Measurements from ENCODE around the gene C12orf76. TPM values are rescaled to one million over a fixed set of nuclear protein-coding genes. Genes with fewer than 3 reads are reported as not detected.
"Not testable (repeated sequence)": the region's sequence is repeated elsewhere in the genome, so short reads cannot be mapped to it uniquely, and the experiment has no call there.

The C12orf76 gene
- polyA plus RNA-seq, 1 experiment = 10.0 TPM

DNA sequence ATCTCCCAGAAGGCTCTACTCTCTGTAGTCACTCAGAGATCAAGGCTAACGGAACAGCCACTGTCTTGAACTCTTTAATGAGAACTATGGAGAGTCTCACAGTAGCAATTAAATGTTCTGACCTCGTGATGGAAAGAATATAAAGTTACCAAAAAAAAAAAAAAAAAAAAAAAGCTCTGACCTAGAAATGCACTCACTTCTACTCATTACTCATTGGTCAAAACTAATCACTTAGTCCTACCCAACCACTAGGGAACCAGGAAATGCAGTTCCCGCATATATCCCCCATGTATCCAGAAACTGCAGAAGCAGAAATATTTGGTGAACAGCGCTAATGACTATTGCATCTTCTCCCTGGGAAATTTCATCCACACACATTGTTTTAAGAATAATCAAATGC, 29.5 kb upstream of the C12orf76 start:
- Histone ChIP-seq H3K27me3 (ENCODE audit: control insufficient read depth, insufficient read depth, low read length) (no peaks in the 10 kb centered on the region; the same call in 1 of the 2 replicates), H3K4me3 (ENCODE audit: low read depth, low read length) (no peak overlapping the region), H3K36me3 (ENCODE audit: control insufficient read depth, insufficient read depth, low read length) (no peaks in the 10 kb centered on the region)
- POLR2A ChIA-PET = no interaction called here
- DNase-seq (ENCODE audit: low read depth) = no peak
- CTCF ChIA-PET = no interaction called here
- TF ChIP-seq, protein P1, sequence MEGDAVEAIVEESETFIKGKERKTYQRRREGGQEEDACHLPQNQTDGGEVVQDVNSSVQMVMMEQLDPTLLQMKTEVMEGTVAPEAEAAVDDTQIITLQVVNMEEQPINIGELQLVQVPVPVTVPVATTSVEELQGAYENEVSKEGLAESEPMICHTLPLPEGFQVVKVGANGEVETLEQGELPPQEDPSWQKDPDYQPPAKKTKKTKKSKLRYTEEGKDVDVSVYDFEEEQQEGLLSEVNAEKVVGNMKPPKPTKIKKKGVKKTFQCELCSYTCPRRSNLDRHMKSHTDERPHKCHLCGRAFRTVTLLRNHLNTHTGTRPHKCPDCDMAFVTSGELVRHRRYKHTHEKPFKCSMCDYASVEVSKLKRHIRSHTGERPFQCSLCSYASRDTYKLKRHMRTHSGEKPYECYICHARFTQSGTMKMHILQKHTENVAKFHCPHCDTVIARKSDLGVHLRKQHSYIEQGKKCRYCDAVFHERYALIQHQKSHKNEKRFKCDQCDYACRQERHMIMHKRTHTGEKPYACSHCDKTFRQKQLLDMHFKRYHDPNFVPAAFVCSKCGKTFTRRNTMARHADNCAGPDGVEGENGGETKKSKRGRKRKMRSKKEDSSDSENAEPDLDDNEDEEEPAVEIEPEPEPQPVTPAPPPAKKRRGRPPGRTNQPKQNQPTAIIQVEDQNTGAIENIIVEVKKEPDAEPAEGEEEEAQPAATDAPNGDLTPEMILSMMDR (IDR thresholded peaks at IDR 0.05; ENCODE audit: insufficient read depth, low read depth, low read length) = no peak

DNA sequence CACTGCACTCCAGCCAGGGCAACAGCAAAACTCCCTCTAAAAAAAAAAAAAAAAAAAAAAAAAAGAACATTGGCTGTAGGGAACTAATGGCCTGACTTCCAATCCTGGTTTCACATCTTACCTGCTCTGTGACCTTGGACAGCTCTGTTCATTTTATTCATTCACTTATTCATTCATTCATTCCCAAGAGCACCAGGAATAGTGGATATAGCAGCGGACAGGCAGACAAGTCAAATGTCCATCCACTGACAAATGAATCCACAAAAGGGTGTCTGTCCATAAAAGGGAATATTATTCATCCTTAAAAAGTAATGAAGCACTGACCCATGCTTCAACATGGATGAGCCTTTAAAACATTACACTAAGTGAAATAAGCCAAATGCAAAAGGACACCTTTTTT, 27.6 kb upstream of the C12orf76 start:
- ChIA-PET POLR2A (no interaction called here), CTCF (no interaction called here)
- TF ChIP-seq, protein P1 (IDR thresholded peaks at IDR 0.05; ENCODE audit: insufficient read depth, low read depth, low read length) = no peak
- DNase-seq (ENCODE audit: low read depth) = no peak
- H3K4me3 ChIP-seq (ENCODE audit: low read depth, low read length) = no peak overlapping the region
- H3K27me3 ChIP-seq (ENCODE audit: control insufficient read depth, insufficient read depth, low read length) = no peaks in the 10 kb centered on the region
- no peaks in the 10 kb centered on the region for H3K36me3 ChIP-seq (ENCODE audit: control insufficient read depth, insufficient read depth, low read length)

DNA sequence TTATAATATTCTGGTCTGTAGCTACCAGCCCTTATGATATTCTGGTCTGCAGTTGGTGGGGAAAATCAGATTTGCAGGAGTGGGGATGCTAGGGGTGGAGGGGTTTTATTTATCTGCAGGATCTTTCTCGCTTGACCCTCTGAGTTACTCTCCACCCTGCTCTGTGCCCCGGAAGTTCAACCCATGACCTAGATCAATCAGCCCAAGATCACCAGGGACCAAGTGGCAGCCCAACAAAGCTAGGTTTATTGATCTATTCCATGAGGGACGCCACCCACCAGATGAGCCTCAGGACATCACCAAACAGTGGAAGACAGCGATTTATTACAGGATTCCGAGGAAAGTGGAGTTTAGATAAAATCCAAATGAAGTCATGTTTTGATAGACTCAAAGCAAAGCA, 25.8 kb upstream of the C12orf76 start:
- CTCF ChIA-PET = interaction anchor here (0.8 to 1.5 kb wide), 4 partner anchors 8 to 31 kb away, joined by 3 to 4 read pairs (median 3); no protein-coding TSS in a partner anchor
- no peaks in the 10 kb centered on the region for H3K27me3 ChIP-seq (ENCODE audit: control insufficient read depth, insufficient read depth, low read length)
- no peaks in the 10 kb centered on the region for H3K36me3 ChIP-seq (ENCODE audit: control insufficient read depth, insufficient read depth, low read length)
- POLR2A ChIA-PET = no interaction called here
- no peak for DNase-seq (ENCODE audit: low read depth)
- TF ChIP-seq, protein P1 (IDR thresholded peaks at IDR 0.05; ENCODE audit: insufficient read depth, low read depth, low read length) = no peak
- no peak overlapping the region for H3K4me3 ChIP-seq (ENCODE audit: low read depth, low read length)

DNA sequence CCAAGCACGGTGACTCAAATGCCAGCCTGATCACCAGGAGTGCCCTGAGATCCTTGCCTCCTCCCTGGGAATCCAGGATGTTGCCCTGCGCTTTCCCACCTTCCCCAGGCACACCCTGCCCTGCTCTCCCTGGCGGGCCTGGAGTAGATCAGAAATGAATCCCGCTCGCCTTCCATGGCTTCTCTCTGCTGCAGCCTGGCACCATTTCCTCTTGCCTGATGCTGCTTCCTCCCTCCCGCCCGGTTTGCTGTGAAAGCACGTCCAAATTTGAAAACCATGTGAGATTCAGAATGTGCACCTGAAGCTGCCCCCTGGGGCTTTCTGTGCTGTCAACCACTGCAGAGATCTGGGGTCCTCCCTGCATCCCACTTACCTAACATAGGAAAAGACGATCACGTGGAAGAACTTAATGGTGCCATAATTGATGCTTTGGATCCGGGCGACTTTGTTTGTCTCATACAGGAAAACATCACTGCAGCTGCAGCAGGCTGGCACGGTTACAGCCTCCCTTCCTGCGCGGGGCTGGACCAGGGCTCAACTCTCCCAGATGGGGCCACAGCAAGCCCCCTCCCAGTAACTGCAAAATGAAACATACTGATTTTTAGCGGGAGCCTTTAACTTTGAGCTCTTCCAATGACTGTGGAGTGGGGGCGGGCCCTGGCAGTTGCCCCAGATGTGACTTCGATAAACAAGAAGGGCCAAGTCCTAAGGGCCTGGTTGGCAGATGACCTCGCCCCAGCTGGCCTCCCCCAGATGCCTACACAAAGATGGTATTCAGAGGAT, 24.9 kb upstream of the C12orf76 start:
- TF ChIP-seq, protein P1 (IDR thresholded peaks at IDR 0.05; ENCODE audit: insufficient read depth, low read depth, low read length) = no peak
- CTCF ChIA-PET = interaction anchor here (0.8 to 1.5 kb wide), 4 partner anchors 9 to 30 kb away, joined by 3 to 4 read pairs (median 3); no protein-coding TSS in a partner anchor
- H3K4me3 ChIP-seq (ENCODE audit: low read depth, low read length) = peak overlapping the region; percentile 32
- POLR2A ChIA-PET = interaction anchor here (0.6 kb wide), 1 partner anchor 358 kb away, joined by 7 read pairs; no protein-coding TSS in a partner anchor
- no peak for DNase-seq (ENCODE audit: low read depth)
- H3K36me3 ChIP-seq (ENCODE audit: control insufficient read depth, insufficient read depth, low read length) = no peaks in the 10 kb centered on the region
- no peaks in the 10 kb centered on the region for H3K27me3 ChIP-seq (ENCODE audit: control insufficient read depth, insufficient read depth, low read length)

DNA sequence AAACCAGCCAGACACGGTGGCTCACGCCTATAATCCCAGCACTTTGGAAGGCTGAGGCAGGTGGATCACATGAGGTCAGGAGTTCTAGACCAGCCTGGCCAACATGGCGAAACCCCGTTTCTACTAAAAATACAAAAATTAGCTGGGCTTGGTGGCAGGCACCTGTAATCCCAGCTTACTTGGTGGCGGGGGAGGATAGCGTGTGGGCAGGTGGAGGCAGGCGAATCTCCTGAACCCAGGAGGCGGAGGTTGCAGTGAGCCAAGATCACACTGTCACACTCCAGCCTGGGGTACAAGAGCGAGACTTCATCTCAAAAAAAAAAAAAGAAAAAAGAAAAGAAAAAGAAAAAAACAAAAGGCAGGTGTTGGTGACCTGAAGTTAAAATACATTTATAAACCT, 24.3 kb upstream of the C12orf76 start:
- CTCF ChIA-PET; H3K36me3 ChIP-seq (ENCODE audit: control insufficient read depth, insufficient read depth, low read length); H3K4me3 ChIP-seq (ENCODE audit: low read depth, low read length); H3K27me3 ChIP-seq (ENCODE audit: control insufficient read depth, insufficient read depth, low read length); POLR2A ChIA-PET; DNase-seq (ENCODE audit: low read depth): not testable (repeated sequence)

DNA sequence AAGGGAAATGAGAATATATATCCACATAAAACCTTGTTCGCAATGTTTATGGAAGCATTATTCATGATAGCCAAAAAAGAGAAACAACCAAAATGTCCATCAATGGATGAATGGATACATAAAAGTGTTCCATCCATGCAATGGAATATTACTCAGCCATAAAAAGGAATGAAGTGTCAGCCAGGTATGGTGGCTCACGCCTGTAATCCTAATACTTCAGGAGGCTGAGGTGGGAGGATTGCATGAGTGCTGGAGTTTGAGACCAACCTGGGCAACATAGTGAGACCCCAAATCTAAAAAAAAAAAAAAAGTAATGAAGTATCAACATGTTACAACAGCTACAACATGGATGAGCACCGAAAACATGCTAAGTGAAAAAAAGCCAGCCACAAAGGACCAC, 23.6 kb upstream of the C12orf76 start:
- Histone ChIP-seq H3K27me3 (ENCODE audit: control insufficient read depth, insufficient read depth, low read length) (no peaks in the 10 kb centered on the region), H3K4me3 (ENCODE audit: low read depth, low read length) (no peak overlapping the region), H3K36me3 (ENCODE audit: control insufficient read depth, insufficient read depth, low read length) (no peaks in the 10 kb centered on the region)
- CTCF ChIA-PET = no interaction called here
- POLR2A ChIA-PET = no interaction called here
- TF ChIP-seq, protein P1 (IDR thresholded peaks at IDR 0.05; ENCODE audit: insufficient read depth, low read depth, low read length) = no peak
- no peak for DNase-seq (ENCODE audit: low read depth)

All from BJ (cell line).